ENCODE results near the gene IL2RG.

The IL2RG gene

GRCh38 chrX:71068044-71068918 lies 43.1 kb downstream of the IL2RG start, which contains the start of gene SNX12:
SNX12 (minus strand) TSS chrX:71068334; CDS start chrX:71068306, 28 bp downstream.
- TF ChIP-seq CTCF (IDR thresholded peaks at IDR 0.05): no peak
- Histone ChIP-seq H3K4me3 (ENCODE audit: low read depth in 1 of 2, low read length in 1 of 2) (peak within 1 kb of the TSS; percentile 65 to 76), H3K27me3 (no peaks in the 10 kb centered on the region), H3K4me1 (ENCODE audit: control insufficient read depth in 1 of 2, insufficient read depth in 1 of 2, low read depth in 1 of 2, low read length in 1 of 2) (peaks cover 30 to 35% of the 10 kb centered on the region in 2 experiments), H3K36me3 (no peaks in the 10 kb centered on the region), H3K27ac (peak within 1 kb of the TSS; percentile 93), H3K9me3 (no peaks in the 10 kb centered on the region)

GRCh38 chrX:71067712-71068043 lies 43.7 kb downstream of the IL2RG start:
- no peaks in the 10 kb centered on the region for H3K36me3 ChIP-seq
- peaks cover 24 to 29% of the 10 kb centered on the region in 2 experiments for H3K4me1 ChIP-seq (ENCODE audit: control insufficient read depth in 1 of 2, insufficient read depth in 1 of 2, low read depth in 1 of 2, low read length in 1 of 2)
- no peaks in the 10 kb centered on the region for H3K9me3 ChIP-seq
- no peaks in the 10 kb centered on the region for H3K27me3 ChIP-seq
- H3K4me3 ChIP-seq (ENCODE audit: low read depth in 1 of 2, low read length in 1 of 2): peak overlapping the region; percentile 65 to 76
- no peak for TF ChIP-seq CTCF (IDR thresholded peaks at IDR 0.05)
- H3K27ac ChIP-seq: peak overlapping the region; percentile 93

- Histone ChIP-seq H3K27ac (peak overlapping the region; percentile 93), H3K4me1 (ENCODE audit: control insufficient read depth in 1 of 2, insufficient read depth in 1 of 2, low read depth in 1 of 2, low read length in 1 of 2) (peaks cover 19 to 24% of the 10 kb centered on the region in 2 experiments), H3K36me3 (peaks cover 3% of the 10 kb centered on the region), H3K9me3 (no peaks in the 10 kb centered on the region), H3K4me3 (ENCODE audit: low read depth in 1 of 2, low read length in 1 of 2) (peak overlapping the region; percentile 65 to 76), H3K27me3 (no peaks in the 10 kb centered on the region)
- no peak for TF ChIP-seq CTCF (IDR thresholded peaks at IDR 0.05)
Observed at GRCh38 chrX:71067089-71067488, 44.3 kb downstream of the IL2RG start.

- no peaks in the 10 kb centered on the region for H3K9me3 ChIP-seq
- no peak overlapping the region for H3K4me3 ChIP-seq (ENCODE audit: low read depth in 1 of 2, low read length in 1 of 2)
- peaks cover 18% of the 10 kb centered on the region for H3K36me3 ChIP-seq
- TF ChIP-seq CTCF (IDR thresholded peaks at IDR 0.05): no peak
- no peaks in the 10 kb centered on the region for H3K27me3 ChIP-seq
- peaks cover 25 to 27% of the 10 kb centered on the region in 2 experiments for H3K4me1 ChIP-seq (ENCODE audit: control insufficient read depth in 1 of 2, insufficient read depth in 1 of 2, low read depth in 1 of 2, low read length in 1 of 2)
- no peak overlapping the region for H3K27ac ChIP-seq
Observed at GRCh38 chrX:71060127-71060526, 51.2 kb downstream of the IL2RG start.

- peaks cover 18% of the 10 kb centered on the region for H3K36me3 ChIP-seq
- no peak for TF ChIP-seq CTCF (IDR thresholded peaks at IDR 0.05)
- peaks cover 29 to 33% of the 10 kb centered on the region in 2 experiments for H3K4me1 ChIP-seq (ENCODE audit: control insufficient read depth in 1 of 2, insufficient read depth in 1 of 2, low read depth in 1 of 2, low read length in 1 of 2)
- peak overlapping the region; percentile 69 for H3K27ac ChIP-seq
- no peaks in the 10 kb centered on the region for H3K27me3 ChIP-seq
- no peak overlapping the region for H3K4me3 ChIP-seq (ENCODE audit: low read depth in 1 of 2, low read length in 1 of 2)
- no peaks in the 10 kb centered on the region for H3K9me3 ChIP-seq
Observed at GRCh38 chrX:71057848-71058530, 53.4 kb downstream of the IL2RG start.
